NT2/D1 (cell line): ENCODE data around the gene BIRC6.

Experiments
- DNase-seq: peaks from one replicate; pipeline ENCODE4 v3.0.0-alpha.2; 2011; ENCODE audit warnings: low read depth, low spot score
- H3K27me3 ChIP-seq: 2 replicates; pipeline ENCODE4 v1.6.0; 2011; ENCODE audit warnings: mild to moderate bottlenecking; ENCODE audit not compliant: insufficient read length, insufficient read depth
- H3K36me3 ChIP-seq: 2 replicates; pipeline ENCODE4 v1.6.1; 2011; ENCODE audit warnings: mild to moderate bottlenecking, low read length, mixed read lengths; ENCODE audit not compliant: insufficient read depth, insufficient read length
- H3K4me1 ChIP-seq: 2 replicates; pipeline ENCODE4 v1.5.1; 2011; ENCODE audit not compliant: insufficient read depth, insufficient read length
- H3K4me3 ChIP-seq: 2 replicates; pipeline ENCODE4 v1.5.1; 2011; ENCODE audit warnings: low read depth; ENCODE audit not compliant: insufficient read length
- H3K9ac ChIP-seq: 2 replicates; pipeline ENCODE4 v1.6.0; 2011; ENCODE audit warnings: low read depth; ENCODE audit not compliant: insufficient read length
- H3K9me3 ChIP-seq: 2 replicates; pipeline ENCODE4 v1.5.1; 2011; ENCODE audit warnings: mild to moderate bottlenecking, low read length; ENCODE audit not compliant: insufficient read depth
- SUZ12 ChIP-seq: IDR thresholded peaks from 2 replicates; pipeline ENCODE4 v1.6.1; 2011; ENCODE audit not compliant: insufficient read length, insufficient read depth; ENCODE audit errors: extremely low read depth
- YY1 ChIP-seq: IDR thresholded peaks from 2 replicates; pipeline ENCODE4 v1.6.1; 2011; ENCODE audit not compliant: insufficient read length, insufficient read depth
- ZNF274 ChIP-seq: IDR thresholded peaks from 2 replicates; pipeline ENCODE4 v1.6.1; 2011; ENCODE audit warnings: mild to moderate bottlenecking, low read depth, low read length

BIRC6 gene

GRCh38 chr2:32647180-32647651 is 290.4 kb downstream of the BIRC6 start:
- no peak overlapping the region for H3K4me3 ChIP-seq
- no peaks in the 10 kb centered on the region for H3K27me3 ChIP-seq
- no peak for DNase-seq
- no peak for TF ChIP-seq ZNF274
- TF ChIP-seq SUZ12, result no peak
- TF ChIP-seq YY1, result no peak
- peaks cover 35% of the 10 kb centered on the region for H3K36me3 ChIP-seq
- no peak overlapping the region for H3K9ac ChIP-seq
- no peaks in the 10 kb centered on the region for H3K4me1 ChIP-seq
- H3K9me3 ChIP-seq, result no peaks in the 10 kb centered on the region

GRCh38 chr2:32652555-32653209 is 295.9 kb downstream of the BIRC6 start:
- DNase-seq, result no peak

GRCh38 chr2:32656069-32656468 is 299.2 kb downstream of the BIRC6 start:
- Histone ChIP-seq H3K9ac (no peak overlapping the region), H3K36me3 (peaks cover 17% of the 10 kb centered on the region), H3K9me3 (no peaks in the 10 kb centered on the region), H3K4me1 (no peaks in the 10 kb centered on the region), H3K4me3 (no peak overlapping the region), H3K27me3 (no peaks in the 10 kb centered on the region)
- no peak for DNase-seq
- no peak for TF ChIP-seq ZNF274
- TF ChIP-seq SUZ12, result no peak
- no peak for TF ChIP-seq YY1

More at GRCh38 chr2:32652555-32653209, 295.9 kb downstream of the BIRC6 start:
- Histone ChIP-seq H3K9me3 (no peaks in the 10 kb centered on the region), H3K36me3 (peaks cover 30% of the 10 kb centered on the region), H3K9ac (no peak overlapping the region), H3K4me3 (no peak overlapping the region), H3K27me3 (no peaks in the 10 kb centered on the region), H3K4me1 (no peaks in the 10 kb centered on the region)
- TF ChIP-seq YY1, result no peak
- TF ChIP-seq ZNF274, result no peak
- no peak for TF ChIP-seq SUZ12

- no peaks in the 10 kb centered on the region for H3K4me1 ChIP-seq
- peaks cover 4% of the 10 kb centered on the region for H3K36me3 ChIP-seq
- TF ChIP-seq YY1, result no peak
- TF ChIP-seq SUZ12, result no peak
- no peak for TF ChIP-seq ZNF274
- H3K4me3 ChIP-seq, result no peak overlapping the region
- no peaks in the 10 kb centered on the region for H3K27me3 ChIP-seq
- H3K9ac ChIP-seq, result no peak overlapping the region
- no peak for DNase-seq
- no peaks in the 10 kb centered on the region for H3K9me3 ChIP-seq
Measured at GRCh38 chr2:32663864-32664263, 307.0 kb downstream of the BIRC6 start.

GRCh38 chr2:32666704-32667103 is 309.9 kb downstream of the BIRC6 start:
- no peaks in the 10 kb centered on the region for H3K27me3 ChIP-seq
- no peak overlapping the region for H3K4me3 ChIP-seq
- H3K9ac ChIP-seq, result no peak overlapping the region
- TF ChIP-seq YY1 (no peak), SUZ12 (no peak), ZNF274 (no peak)
- no peaks in the 10 kb centered on the region for H3K36me3 ChIP-seq
- no peaks in the 10 kb centered on the region for H3K4me1 ChIP-seq
- DNase-seq, result no peak
- H3K9me3 ChIP-seq, result no peaks in the 10 kb centered on the region

GRCh38 chr2:32668254-32668653 is 311.4 kb downstream of the BIRC6 start:
- no peak overlapping the region for H3K9ac ChIP-seq
- H3K36me3 ChIP-seq, result peaks cover 7% of the 10 kb centered on the region
- H3K27me3 ChIP-seq, result no peaks in the 10 kb centered on the region
- TF ChIP-seq ZNF274, result no peak
- no peak for TF ChIP-seq SUZ12
- no peak for TF ChIP-seq YY1
- no peak for DNase-seq
- H3K9me3 ChIP-seq, result no peaks in the 10 kb centered on the region
- no peaks in the 10 kb centered on the region for H3K4me1 ChIP-seq
- no peak overlapping the region for H3K4me3 ChIP-seq
